GM12891 (cell line): ENCODE data around the gene TSKU.
"Not testable (repeated sequence)": the region's sequence is repeated elsewhere in the genome, so short reads cannot be mapped to it uniquely, and the experiment has no call there.

Source experiments
- PAX5 ChIP-seq: IDR thresholded peaks from 2 replicates; pipeline ENCODE4 v1.6.1; 2011; ENCODE audit warnings: low read length, moderate library complexity, mild to moderate bottlenecking; ENCODE audit not compliant: insufficient read depth, severe bottlenecking
- POLR2A ChIP-seq: IDR thresholded peaks from 2 replicates; pipeline ENCODE4 v1.6.1; 2011; ENCODE audit warnings: low read depth, low read length, control low read depth
- POLR2AphosphoS5 ChIP-seq: IDR thresholded peaks from 2 replicates; pipeline ENCODE4 v1.6.1; 2011; ENCODE audit warnings: low read depth, low read length, control low read depth
- POU2F2 ChIP-seq: IDR thresholded peaks from 2 replicates; pipeline ENCODE4 v1.6.1; 2011; ENCODE audit warnings: low read depth, mild to moderate bottlenecking, control low read depth, low read length, moderate library complexity
- SPI1 ChIP-seq: IDR thresholded peaks from 2 replicates; pipeline ENCODE4 v1.6.1; 2011; ENCODE audit warnings: low read depth, low read length, control low read depth
- TAF1 ChIP-seq: IDR thresholded peaks from 2 replicates; pipeline ENCODE4 v1.6.1; 2011; ENCODE audit warnings: low read depth, low read length, control low read depth

- not testable (repeated sequence) for TF ChIP-seq POLR2A, TAF1, POLR2AphosphoS5, POU2F2, SPI1, PAX5
Observed at GRCh38 chr11:76821396-76821795, 38.2 kb downstream of the TSKU start.
